Superior temporal gyrus (tissue), 1 donor: ENCODE measurements around the gene ZNF497.
"Not testable (repeated sequence)": the region's sequence is repeated elsewhere in the genome, so short reads cannot be mapped to it uniquely, and the experiment has no call there.

ENCODE experiments used
- DNase-seq: peaks from one replicate; pipeline ENCODE4 v3.0.0-alpha.2; 2016; ENCODE audit errors: extremely low spot score

Gene ZNF497

GRCh38 chr19:58310685-58311084 is 51.9 kb downstream of the ZNF497 start:
- DNase-seq = not testable (repeated sequence)

GRCh38 chr19:58307736-58308135 is 54.8 kb downstream of the ZNF497 start:
- no peak for DNase-seq

GRCh38 chr19:58305932-58306323 is 56.6 kb downstream of the ZNF497 start:
- no peak for DNase-seq

- DNase-seq = peak; percentile 98
Measured at GRCh38 chr19:58305065-58305931, 57.3 kb downstream of the ZNF497 start, which contains the start of gene ERVK3-1. TSS of gene ERVK3-1 (plus strand) at chr19:58305377. CDS start at chr19:58312169, 6,792 bp downstream.

GRCh38 chr19:58304748-58305064 is 57.8 kb downstream of the ZNF497 start:
- no peak for DNase-seq
